Endothelial cell of umbilical vein (primary cell): Measurements from ENCODE around the gene LAMB4.

Source experiments
- CTCF ChIP-seq, 2 donors: IDR thresholded peaks; 1 replicate in 1 of 2; 2 replicates in 1 of 2; pipeline ENCODE4 v1.5.1; 2011; ENCODE audit warnings: low read length in 2 of 2, mild to moderate bottlenecking in 2 of 2, moderate library complexity in 2 of 2, control low read depth in 1 of 2, inconsistent platforms in 1 of 2, low read depth in 1 of 2; ENCODE audit not compliant: insufficient read depth in 1 of 2; ENCODE audit errors: extremely low read depth in 1 of 2
- EZH2 ChIP-seq: IDR thresholded peaks from 2 replicates; pipeline ENCODE4 v1.6.1; 2012; ENCODE audit warnings: borderline replicate concordance, low read depth, mild to moderate bottlenecking, moderate library complexity, low read length, inconsistent platforms; ENCODE audit not compliant: severe bottlenecking
- FOS ChIP-seq: IDR thresholded peaks from 2 replicates; pipeline ENCODE4 v1.6.1; 2011; ENCODE audit warnings: mild to moderate bottlenecking, low read length, moderate library complexity, borderline replicate concordance; ENCODE audit not compliant: insufficient read depth
- JUN ChIP-seq: IDR thresholded peaks from 2 replicates; pipeline ENCODE4 v1.6.1; 2011; ENCODE audit warnings: borderline replicate concordance, low read depth; ENCODE audit not compliant: insufficient read length, insufficient read depth
- MAX ChIP-seq: IDR thresholded peaks from 2 replicates; pipeline ENCODE4 v1.6.1; 2011; ENCODE audit not compliant: insufficient read depth, insufficient read length
- MYC ChIP-seq: IDR thresholded peaks from one replicate; pipeline ENCODE4 v1.6.1; 2011; ENCODE audit warnings: mild to moderate bottlenecking, low read depth, low read length
- POLR2A ChIP-seq: IDR thresholded peaks from 2 replicates; pipeline ENCODE4 v1.6.1; 2012; ENCODE audit warnings: low read depth, mild to moderate bottlenecking, control low read depth, low read length
- POLR2AphosphoS5 ChIP-seq: IDR thresholded peaks from 2 replicates; pipeline ENCODE4 v1.6.1; 2012; ENCODE audit warnings: low read depth, mild to moderate bottlenecking, control low read depth, low read length, moderate library complexity; ENCODE audit not compliant: insufficient read depth

GRCh38 chr7:107976620-107977019 lies 153.5 kb downstream of the LAMB4 start:
- no peak for TF ChIP-seq CTCF (IDR thresholded peaks at IDR 0.05; ENCODE audit: extremely low read depth in 1 of 2, insufficient read depth in 1 of 2, low read depth in 1 of 2, low read length in 2 of 2)
- TF ChIP-seq EZH2 = no peak
- no peak for TF ChIP-seq POLR2AphosphoS5
- no peak for TF ChIP-seq MAX
- TF ChIP-seq MYC = no peak
- TF ChIP-seq POLR2A = no peak
- TF ChIP-seq FOS = no peak
- no peak for TF ChIP-seq JUN
